Stimulated activated CD8-positive, alpha-beta memory T cell treated with anti-CD3 and anti-CD28 coated beads, Interleukin-7, amount 100 ng/mL, for 1 hour (primary cell): ENCODE data around the gene E2F6.

Experiments
- DNase-seq, 2 donors: peaks; one replicate each; pipeline ENCODE4 v3.0.0-alpha.2; 2020; ENCODE audit warnings: low read depth in 2 of 2

Gene E2F6

DNA sequence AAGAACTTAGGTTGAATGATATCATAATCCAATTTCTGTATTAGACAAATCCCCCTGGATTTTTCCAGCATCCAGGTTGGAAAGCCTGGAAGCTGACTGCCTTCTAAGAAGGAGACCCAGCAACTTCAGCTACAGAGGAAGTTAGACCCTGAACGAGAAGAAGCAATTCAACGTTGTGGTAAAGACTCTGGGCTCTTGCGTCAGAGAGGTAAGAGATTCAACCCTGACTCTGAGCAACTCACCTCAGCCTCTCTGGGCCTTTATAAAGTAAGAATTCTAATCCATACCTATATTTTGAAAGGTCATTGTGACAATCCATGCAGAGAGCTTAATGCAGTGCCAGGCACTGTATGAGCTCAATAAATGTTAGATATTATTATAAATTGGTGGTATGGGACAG is 9.7 kb downstream of the E2F6 start:
- no peak for DNase-seq

DNA sequence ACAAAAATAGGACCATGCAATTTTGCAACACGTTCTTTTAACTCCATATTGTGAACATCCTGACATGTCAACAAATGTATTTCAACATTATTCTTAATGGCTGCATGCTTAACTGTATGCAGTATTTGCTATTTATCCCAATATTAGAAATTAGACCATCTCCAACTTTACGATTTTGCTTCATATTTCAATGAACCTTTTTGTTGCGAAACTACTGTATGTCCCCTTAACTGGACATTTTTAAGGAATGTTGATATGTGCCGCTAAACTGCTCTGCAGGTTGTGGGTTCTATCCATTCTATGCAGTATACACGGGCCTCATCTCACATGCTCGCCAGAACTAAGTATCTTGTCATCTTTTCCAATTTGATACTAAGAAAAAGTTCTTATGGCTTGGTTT is 11.1 kb downstream of the E2F6 start:
- DNase-seq: no peak

DNA sequence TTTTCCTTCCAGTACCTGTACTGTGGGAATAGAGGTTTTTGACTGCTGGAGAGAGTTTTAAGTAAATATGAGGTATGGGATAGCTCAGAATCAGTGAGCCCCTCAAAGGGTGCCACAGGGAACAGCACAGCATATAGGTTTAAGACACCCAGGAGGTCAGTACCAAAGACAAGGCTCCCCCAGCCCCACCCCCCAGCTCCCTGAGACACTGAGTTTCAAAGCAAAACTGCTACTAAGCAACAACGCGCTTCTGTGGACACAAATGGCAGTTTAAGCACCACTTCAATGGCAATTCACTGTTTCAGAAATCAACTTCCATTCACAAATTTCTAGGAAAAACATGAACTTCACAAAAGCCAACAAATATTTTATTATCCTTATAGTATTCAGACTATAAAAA is 15.2 kb downstream of the E2F6 start:
- DNase-seq: no peak

DNA sequence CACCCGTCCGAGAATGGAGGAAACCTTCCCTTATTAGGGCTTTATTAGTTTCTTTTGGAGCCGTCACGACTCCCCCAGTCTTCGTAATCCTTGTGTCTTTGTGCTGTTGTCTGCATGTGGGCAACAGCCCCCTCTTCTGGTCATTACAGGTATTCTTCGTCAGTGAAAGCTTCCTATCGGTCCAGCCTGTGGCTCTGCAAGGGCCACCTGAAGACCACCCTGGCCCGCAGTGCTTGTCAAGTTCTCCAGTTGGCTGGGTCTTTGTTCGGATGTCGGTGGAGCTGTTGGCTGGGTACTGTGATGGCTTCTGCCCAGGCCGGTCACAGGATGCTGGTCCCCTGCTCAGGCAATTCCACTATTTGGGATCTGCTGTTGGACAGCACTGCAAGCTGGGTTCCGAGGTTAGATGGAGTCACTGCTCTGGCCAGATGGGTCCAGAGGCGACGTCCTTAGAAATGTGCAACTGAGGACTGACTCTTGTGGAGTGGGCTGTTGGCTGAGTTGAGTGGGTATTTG is 19.2 kb downstream of the E2F6 start:
- DNase-seq: no peak

DNA sequence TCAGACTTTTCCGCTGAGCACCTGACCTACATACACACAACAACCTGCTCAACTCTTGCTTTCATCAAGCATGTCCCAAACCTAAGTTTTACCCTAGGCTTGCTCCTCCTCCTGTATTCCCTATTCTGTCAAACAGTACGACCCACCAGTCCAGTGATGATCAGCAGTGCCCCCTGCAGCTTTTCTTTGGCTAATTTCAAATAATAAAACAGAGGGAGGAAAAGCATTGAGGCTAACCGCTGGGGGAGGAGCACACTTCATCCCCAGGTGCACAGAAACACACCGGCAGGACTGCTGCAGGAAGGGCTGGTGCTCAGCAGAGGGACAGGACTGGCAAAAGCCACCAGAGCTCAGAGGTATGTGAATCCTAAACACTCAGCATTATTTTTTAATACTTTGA is 21.2 kb downstream of the E2F6 start:
- DNase-seq: no peak

GRCh38 chr2:11438555-11439080 is 27.3 kb downstream of the E2F6 start:
- DNase-seq: no peak

DNA sequence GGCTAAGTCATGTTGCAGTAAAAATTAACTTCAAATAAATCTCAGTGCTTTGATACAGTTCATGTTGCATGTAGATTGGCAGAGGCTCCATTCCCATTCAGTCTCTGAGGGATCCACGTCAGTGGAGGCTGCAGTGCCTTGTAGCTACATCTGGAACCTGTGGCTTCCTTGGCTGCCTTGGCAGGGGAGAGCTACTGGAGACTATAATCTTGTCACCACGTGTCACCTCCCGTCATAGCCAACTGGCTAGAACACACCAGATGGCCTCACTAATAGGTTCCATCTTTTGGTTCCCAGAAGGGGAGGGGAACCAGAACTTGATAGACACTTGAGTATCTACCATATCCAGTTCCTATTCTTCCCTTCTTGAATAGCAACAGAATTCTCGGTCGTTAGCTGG is 28.4 kb downstream of the E2F6 start:
- DNase-seq: no peak

- DNase-seq: no peak
These were observed 30.9 kb downstream of the E2F6 start for GRCh38 chr2:11435036-11435435.

DNA sequence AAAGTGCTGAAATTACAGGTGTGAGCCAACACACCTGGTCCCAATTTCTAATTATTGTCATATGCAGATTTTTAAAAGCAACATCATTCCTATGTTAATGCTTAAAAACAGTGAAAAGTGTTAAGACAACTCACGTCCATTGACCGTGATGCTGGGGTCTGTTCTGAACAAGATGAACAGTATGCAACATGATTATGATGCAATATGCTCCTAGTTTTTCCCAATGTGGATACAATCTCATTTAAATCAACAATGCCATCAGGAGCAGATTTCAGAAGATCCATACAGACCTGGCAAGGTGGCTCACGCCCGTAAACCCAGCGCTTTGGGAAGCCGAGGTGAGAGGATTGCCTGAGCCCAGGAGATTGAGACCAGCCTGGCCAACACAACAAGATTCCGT is 31.5 kb downstream of the E2F6 start:
- no peak for DNase-seq

GRCh38 chr2:11433822-11434221 is 32.1 kb downstream of the E2F6 start:
- DNase-seq: no peak

DNA sequence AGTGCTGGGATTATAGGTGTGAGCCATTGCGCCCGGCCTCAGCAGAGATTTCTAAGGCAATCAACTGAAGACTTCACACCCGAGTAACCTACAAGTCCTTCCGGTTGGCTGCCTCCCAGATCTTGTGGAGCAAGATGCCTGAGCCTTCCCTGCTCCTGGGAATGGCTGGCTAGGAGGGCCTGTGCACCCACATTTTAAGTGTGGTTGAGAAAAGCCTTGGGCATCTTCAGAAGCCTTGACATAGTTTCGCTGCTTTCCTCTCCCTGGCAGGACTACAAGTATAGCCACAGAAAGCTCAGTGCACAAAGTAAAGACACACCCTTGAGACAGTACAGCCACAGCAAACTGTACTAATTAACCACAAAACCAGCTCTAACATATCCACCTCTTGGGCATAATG is 35.2 kb downstream of the E2F6 start:
- no peak for DNase-seq

- DNase-seq: no peak
These were observed 38.7 kb downstream of the E2F6 start for GRCh38 chr2:11427224-11427623.

DNA sequence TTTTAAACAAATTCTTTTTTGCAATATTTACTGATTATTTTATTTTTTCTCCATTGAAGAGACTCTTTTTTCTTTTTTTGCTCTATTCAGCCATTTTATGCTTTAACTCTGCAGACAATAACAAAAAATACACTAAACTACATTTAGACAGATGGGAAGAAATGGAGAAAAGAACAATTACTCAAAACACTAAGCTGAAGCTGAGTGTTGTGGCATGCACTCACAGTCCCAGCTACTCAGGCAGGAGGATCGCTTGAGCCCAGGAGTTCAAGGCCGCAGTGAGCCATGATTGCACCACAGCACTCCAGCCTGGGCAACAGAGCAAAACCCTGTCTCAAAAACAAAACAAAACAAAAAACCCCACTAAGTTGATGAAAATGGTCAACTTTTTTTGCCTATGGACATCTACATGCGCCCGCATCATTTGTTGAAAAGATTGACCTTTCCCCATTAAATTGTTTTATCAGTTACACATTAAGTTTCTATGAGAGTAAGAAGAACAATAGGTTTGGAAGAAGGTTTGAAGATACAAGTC is 43.0 kb downstream of the E2F6 start:
- no peak for DNase-seq

DNA sequence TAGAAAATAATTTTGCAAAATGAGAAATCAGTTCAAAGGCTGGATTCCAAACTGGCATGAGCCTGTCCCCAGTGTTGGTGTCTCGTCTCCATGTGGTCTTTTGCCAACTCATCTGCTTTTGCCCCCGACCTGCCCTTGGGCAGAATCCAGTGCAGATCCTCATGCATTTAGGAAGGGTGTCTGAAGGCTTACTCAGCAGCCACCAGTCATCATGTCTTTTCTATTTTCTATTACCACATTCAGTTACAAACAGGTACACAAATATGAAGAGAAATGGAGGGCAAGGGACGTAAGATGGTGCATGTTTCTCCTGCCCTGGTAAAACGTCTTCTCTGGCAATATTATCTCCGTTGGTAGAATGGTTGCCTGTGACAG is 43.5 kb downstream of the E2F6 start:
- DNase-seq: no peak

DNA sequence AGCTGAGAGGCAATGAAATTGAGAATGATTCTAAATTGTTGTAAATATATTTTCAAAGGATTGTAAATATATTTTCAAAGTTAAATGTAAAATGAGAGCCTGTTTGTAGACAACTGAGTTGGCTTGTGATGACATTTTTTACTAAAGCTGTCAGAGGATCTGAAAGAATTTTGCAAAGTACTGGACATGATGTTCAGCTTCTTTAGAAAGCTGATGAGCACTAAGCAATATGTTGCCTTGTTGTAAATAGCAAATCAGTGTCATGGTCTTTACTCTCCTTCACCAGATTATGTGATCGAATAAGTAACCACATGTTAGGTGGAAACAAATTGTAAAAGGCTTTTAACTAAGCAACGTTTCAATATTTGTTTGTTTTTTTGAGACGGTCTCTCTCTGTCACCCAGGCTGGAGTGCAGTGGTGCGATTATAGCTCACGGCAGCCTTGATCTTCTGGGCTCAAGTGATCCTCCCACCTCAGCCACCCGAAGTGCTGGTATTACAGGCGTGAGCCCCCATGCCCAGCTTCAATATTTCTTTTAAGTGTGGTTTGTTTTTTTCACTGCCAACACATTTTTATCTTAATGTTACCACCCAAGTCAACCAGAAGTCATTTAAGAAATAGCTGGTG is 44.0 kb downstream of the E2F6 start:
- DNase-seq: no peak

DNA sequence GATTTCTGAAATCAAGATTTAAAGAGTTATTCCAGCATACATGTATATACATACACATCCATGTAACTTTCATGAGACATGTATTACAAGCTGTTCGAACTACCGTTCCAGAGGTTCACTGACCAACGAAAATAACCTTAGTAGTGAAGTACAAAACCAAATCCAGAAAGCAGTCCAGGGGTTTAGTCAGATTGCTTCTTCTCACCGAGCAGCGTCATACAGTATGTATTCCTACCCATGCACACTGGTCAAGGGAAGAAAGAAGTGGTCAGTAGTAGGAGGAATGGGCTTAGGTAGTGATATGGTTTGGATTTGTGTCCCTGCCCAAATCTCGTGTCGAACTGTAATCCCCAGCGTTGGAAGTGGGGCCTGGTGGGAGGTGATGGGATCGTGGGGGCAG is 45.3 kb downstream of the E2F6 start:
- DNase-seq: no peak

DNA sequence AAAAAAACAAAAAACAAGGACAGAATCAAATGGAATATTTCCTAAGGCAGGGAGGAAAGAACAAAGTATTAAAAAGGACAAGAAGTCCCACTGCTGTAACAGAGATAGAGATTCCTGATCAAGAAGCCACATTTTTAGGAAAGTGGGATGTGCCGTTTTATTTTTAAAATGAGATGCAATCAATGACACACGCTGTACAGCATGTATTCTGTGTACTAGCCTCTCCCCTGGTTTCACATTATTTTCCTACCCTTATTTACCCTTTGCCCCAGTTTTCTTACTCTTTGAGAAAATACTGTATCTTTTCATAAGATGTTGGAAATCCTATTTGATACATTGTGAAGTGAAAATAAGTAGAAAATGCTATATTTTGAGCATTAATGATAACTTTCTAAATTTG is 45.8 kb downstream of the E2F6 start:
- DNase-seq: no peak

GRCh38 chr2:11419781-11420180 is 46.2 kb downstream of the E2F6 start:
- no peak for DNase-seq

DNA sequence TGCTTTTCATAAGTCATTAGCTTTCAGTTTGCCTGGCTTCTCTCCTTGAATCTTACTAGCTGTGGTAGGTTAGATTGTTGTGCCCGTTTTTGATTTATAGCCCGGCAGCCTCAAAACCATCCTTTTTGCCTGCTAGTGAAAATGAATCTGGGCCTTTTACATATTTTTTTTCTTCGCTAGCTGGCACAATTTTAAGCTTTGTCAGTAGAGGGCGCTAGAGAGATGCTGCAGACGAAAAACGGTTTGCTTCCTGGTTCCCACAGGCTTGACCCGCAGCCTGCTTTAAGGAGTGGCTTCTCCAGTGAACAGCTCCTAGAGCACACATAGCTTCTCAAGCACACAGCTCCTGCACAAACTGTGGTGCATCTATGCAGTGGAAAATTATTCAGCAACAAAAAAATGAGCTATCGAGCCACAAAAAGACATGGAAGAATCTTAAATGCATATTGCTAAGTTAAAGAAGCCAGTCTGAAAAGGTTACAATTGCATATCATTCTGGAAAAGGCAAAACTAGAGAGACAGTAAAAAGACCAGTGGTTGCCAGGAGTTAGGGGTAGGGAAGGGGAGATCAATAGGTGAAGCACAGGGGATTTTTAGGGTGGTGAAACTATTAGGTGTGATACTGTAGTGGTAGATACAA is 47.9 kb downstream of the E2F6 start:
- no peak for DNase-seq

DNA sequence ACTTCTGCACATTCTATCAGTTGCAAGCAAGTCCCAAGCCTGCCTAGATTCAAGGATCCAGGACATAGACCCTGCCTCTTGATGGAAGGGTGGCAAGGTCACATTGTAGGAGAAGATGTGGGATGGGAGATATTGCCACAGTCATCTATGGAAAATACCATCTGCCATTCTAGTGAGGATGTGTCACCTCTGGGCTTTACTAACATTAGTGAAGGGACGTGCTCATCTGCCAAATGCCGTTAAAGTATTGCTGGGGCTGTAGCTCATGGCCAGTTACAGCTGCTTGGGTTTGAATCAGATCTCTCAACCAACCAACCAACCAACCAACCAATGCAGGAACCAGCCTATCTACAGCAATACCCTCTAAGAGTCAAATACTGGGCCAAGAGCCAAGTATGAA is 49.0 kb downstream of the E2F6 start:
- DNase-seq: no peak

DNA sequence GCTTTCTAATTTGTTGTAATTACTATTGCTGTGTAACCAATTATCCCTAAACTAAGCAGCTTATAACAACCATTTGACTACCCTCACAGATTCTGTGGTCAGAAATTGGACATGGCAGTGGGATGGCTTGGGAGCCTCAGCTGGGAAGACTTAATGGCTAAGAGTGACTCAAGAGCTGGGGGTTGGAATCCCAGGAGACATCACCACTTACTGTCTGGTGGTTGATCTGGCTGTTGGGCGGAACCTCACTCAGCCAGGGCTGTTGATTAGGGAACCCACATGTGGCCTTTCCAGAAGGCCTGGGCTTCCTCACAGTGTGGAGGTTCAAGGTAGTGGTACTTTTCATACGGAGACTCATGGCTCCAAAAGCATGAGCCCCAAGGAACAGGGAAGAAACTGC is 49.8 kb downstream of the E2F6 start:
- no peak for DNase-seq

GRCh38 chr2:11414372-11415124 is 51.4 kb downstream of the E2F6 start:
- no peak for DNase-seq

DNA sequence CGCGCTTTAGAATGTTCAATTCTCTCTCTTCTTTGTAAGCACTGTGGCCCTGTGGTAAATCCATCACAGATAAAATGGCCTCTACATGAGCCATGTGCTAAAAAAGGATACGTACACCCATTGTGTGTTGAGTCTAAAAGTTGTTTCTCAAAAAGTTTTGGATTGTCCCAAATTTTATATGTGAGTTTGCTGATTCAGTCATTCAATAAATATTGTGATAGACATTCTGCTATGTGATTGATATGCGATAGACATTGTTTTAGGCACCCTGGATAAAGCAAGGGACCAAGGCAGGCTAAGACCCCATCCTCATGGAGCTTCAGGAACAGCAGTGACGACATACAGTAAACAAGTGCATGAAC is 53.5 kb downstream of the E2F6 start:
- DNase-seq: no peak
